ENCODE data around the gene ENC1.

DNA sequence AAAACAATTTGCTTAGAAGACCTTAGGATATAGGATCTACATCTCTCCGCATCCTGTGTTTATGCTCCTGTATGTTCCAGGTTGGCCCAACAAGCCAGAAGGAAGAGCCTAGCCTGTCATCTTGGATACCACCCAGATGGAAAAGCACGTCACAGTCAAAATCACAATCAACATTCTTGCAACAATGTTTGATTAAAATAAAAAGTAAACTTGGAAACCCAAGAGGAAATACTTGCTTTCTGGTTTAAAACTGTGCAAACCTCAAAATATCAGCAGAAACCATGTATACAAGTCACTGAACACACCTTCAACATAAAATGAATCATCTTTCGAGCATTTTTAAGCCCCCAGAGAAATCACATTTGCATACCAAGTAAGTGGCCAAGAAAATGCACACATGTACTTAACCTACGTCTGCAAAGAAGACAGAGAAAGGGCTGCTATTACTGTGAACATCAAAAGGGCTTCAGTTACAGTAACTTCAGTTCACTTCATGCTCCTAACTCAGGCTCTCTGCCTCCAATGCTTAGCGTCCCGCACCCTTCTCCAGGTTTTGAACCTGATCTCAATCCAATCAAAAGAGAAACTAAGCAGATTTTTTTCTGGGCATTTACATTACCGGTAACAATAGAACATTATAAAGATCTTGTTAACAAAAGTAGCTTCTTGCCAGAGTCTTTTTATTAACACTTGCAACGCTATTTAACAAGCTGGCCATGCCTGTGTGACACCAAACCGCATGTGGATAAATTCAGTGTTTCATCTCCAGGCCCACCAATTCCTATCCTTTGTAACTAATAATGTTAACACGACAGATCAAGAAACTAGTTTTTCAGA lies 1.3 kb downstream of the ENC1 start:
- TF ChIP-seq, protein P1, sequence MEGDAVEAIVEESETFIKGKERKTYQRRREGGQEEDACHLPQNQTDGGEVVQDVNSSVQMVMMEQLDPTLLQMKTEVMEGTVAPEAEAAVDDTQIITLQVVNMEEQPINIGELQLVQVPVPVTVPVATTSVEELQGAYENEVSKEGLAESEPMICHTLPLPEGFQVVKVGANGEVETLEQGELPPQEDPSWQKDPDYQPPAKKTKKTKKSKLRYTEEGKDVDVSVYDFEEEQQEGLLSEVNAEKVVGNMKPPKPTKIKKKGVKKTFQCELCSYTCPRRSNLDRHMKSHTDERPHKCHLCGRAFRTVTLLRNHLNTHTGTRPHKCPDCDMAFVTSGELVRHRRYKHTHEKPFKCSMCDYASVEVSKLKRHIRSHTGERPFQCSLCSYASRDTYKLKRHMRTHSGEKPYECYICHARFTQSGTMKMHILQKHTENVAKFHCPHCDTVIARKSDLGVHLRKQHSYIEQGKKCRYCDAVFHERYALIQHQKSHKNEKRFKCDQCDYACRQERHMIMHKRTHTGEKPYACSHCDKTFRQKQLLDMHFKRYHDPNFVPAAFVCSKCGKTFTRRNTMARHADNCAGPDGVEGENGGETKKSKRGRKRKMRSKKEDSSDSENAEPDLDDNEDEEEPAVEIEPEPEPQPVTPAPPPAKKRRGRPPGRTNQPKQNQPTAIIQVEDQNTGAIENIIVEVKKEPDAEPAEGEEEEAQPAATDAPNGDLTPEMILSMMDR (IDR thresholded peaks at IDR 0.05; ENCODE audit: poor library complexity), result no peak
- TF ChIP-seq EZH2phosphoT487 (IDR thresholded peaks at IDR 0.05; ENCODE audit: low read depth, severe bottlenecking, unreplicated experiment), result no peak

All from hepatocyte (in vitro differentiated cells).